Ascending aorta (tissue), 2 donors: Measurements from ENCODE around the gene ATCAY. TPM values are rescaled to one million over a fixed set of nuclear protein-coding genes. Genes with fewer than 3 reads are reported as not detected.
A peak's percentile ranks its signal among the peaks of the same experiment; 100 is the strongest.
"Not testable (repeated sequence)": the region's sequence is repeated elsewhere in the genome, so short reads cannot be mapped to it uniquely, and the experiment has no call there.

Source experiments
- DNase-seq, 2 donors: peaks; one replicate each; pipeline ENCODE4 v3.0.0-alpha.2; 2019; ENCODE audit warnings: low spot score in 2 of 2
- H3K27ac ChIP-seq, 2 donors: fragments of 200-600 bp; sonication (generic); one replicate each; pipeline ENCODE4 v1.5.1; 2016 to 2017; ENCODE audit warnings: mild to moderate bottlenecking in 1 of 2
- H3K27me3 ChIP-seq: fragments of 200-600 bp; sonication (generic); one replicate; pipeline ENCODE4 v1.5.1; 2017
- H3K36me3 ChIP-seq, 2 donors: fragments of 200-600 bp; sonication (generic); one replicate each; pipeline ENCODE4 v1.5.1; 2016
- H3K4me1 ChIP-seq, 2 donors: fragments of 200-600 bp; sonication (generic); one replicate each; pipeline ENCODE4 v1.5.1; 2016 to 2017; ENCODE audit warnings: mild to moderate bottlenecking in 1 of 2
- H3K4me3 ChIP-seq, 2 donors: fragments of 200-600 bp; sonication (generic); one replicate each; pipeline ENCODE4 v1.5.1; 2016 to 2017; ENCODE audit warnings: mild to moderate bottlenecking in 1 of 2
- H3K9me3 ChIP-seq, 2 donors: fragments of 200-600 bp; sonication (generic); one replicate each; pipeline ENCODE4 v1.5.1; 2016
- intact Hi-C: fragments of 100-400 bp; cut with DNase I; formaldehyde crosslinking; loops from one replicate; pipeline ENCODE4 v1.15.1; 2023
- total RNA-seq: library from RNA; depleted of rRNA; stranded (reverse); fragments of >200 nt; gene quantifications from one replicate; pipeline ENCODE4 v1.1.0, GENCODE V29; 2016
- TF ChIP-seq, protein P1 (sequence below), 3 experiments: fragments of 200-600 bp in 2 of 3; fragments of 450-650 bp in 1 of 3; sonication (generic) in 2 of 3; IDR thresholded peaks; one replicate each; pipeline ENCODE4 v1.5.1; 2016 to 2019; ENCODE audit warnings: antibody characterized with exemption in 3 of 3, mild to moderate bottlenecking in 1 of 3, moderate library complexity in 1 of 3

ATCAY gene
- total RNA-seq, 1 donor from 2014 or later, result not detected

GRCh38 chr19:3950871-3951861, 70.7 kb downstream of the ATCAY start:
- H3K9me3 ChIP-seq, result no peaks in the 10 kb centered on the region
- H3K4me1 ChIP-seq, result peaks cover 5 to 15% of the 10 kb centered on the region in 2 donors
- peaks cover 7 to 8% of the 10 kb centered on the region in 2 donors for H3K36me3 ChIP-seq
- TF ChIP-seq, protein P1, sequence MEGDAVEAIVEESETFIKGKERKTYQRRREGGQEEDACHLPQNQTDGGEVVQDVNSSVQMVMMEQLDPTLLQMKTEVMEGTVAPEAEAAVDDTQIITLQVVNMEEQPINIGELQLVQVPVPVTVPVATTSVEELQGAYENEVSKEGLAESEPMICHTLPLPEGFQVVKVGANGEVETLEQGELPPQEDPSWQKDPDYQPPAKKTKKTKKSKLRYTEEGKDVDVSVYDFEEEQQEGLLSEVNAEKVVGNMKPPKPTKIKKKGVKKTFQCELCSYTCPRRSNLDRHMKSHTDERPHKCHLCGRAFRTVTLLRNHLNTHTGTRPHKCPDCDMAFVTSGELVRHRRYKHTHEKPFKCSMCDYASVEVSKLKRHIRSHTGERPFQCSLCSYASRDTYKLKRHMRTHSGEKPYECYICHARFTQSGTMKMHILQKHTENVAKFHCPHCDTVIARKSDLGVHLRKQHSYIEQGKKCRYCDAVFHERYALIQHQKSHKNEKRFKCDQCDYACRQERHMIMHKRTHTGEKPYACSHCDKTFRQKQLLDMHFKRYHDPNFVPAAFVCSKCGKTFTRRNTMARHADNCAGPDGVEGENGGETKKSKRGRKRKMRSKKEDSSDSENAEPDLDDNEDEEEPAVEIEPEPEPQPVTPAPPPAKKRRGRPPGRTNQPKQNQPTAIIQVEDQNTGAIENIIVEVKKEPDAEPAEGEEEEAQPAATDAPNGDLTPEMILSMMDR (IDR thresholded peaks at IDR 0.05), result no peak
- DNase-seq, result peak in 1 of 2 donors; percentile 69
- H3K4me3 ChIP-seq, result peak overlapping the region; percentile 23 to 45
- H3K27me3 ChIP-seq, result no peaks in the 10 kb centered on the region
- peak overlapping the region; percentile 26 to 84 for H3K27ac ChIP-seq
- intact Hi-C loops, result no loop called here

- DNase-seq, intact Hi-C loops, H3K9me3 ChIP-seq, H3K4me3 ChIP-seq, H3K27me3 ChIP-seq: not testable (repeated sequence)
- peaks cover 5 to 15% of the 10 kb centered on the region in 2 donors for H3K4me1 ChIP-seq
- peaks cover 19 to 20% of the 10 kb centered on the region in 2 donors for H3K36me3 ChIP-seq
- H3K27ac ChIP-seq, result peak overlapping the region in 1 of 2 donors; percentile 34
These were observed 72.3 kb downstream of the ATCAY start for GRCh38 chr19:3952755-3953276.

DNA sequence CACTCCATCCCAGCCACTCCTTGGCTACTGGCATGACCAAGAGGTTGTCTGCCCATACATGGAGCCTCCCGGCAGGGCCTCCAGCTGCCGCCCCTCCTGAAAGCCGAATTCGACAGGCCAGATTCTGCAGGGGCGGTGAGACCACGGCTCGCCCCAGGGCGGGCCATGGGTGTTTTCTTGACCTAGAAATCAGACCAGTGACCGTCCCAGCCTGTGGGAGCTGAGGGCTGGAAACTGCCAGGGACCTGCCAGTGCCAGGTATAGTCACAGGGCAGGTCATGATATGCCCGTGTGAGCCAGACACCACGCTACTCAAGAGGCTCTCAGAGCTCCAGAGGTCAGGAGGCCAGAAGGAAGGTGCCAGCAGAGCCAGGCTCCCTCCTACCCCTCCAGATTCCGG, 73.6 kb downstream of the ATCAY start:
- Histone ChIP-seq H3K4me1 (peaks cover 5 to 18% of the 10 kb centered on the region in 2 donors), H3K27ac (peak overlapping the region in 1 of 2 donors; percentile 27), H3K36me3 (peaks cover 31 to 33% of the 10 kb centered on the region in 2 donors), H3K4me3 (no peak overlapping the region), H3K27me3 (no peaks in the 10 kb centered on the region), H3K9me3 (no peaks in the 10 kb centered on the region)
- intact Hi-C loops, result no loop called here
- TF ChIP-seq, protein P1 (IDR thresholded peaks at IDR 0.05), result no peak
- DNase-seq, result no peak

DNA sequence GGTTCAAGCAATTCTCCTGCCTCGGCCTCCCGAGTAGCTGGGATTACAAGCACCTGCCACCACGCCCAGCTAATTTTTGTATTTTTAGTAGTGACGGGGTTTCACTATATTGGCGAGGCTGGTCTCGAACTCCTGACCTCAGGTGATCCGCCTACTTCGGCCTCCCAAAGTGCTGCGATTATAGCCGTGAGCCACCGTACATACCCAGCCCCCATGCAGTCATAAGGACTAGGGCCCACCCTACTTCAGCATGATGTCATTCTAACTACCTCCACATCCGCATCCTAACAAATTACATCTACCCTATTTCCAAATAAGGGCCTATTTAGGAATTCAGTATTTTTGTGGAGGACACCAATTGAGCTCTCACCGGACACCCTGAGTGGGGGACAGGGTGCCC, 74.8 kb downstream of the ATCAY start:
- H3K27ac ChIP-seq, DNase-seq, intact Hi-C loops: not testable (repeated sequence)

GRCh38 chr19:3955688-3956087, 75.2 kb downstream of the ATCAY start:
- intact Hi-C loops, result no loop called here
- no peak for DNase-seq

More for the DNA sequence above, 74.8 kb downstream of the ATCAY start:
- H3K4me1 ChIP-seq, result peaks cover 5 to 17% of the 10 kb centered on the region in 2 donors
- H3K27me3 ChIP-seq, H3K9me3 ChIP-seq, H3K4me3 ChIP-seq: not testable (repeated sequence)
- peaks cover 43 to 45% of the 10 kb centered on the region in 2 donors for H3K36me3 ChIP-seq

More at GRCh38 chr19:3955688-3956087, 75.2 kb downstream of the ATCAY start:
- no peaks in the 10 kb centered on the region for H3K27me3 ChIP-seq
- no peak overlapping the region for H3K27ac ChIP-seq
- H3K36me3 ChIP-seq, result peaks cover 47 to 49% of the 10 kb centered on the region in 2 donors
- no peak overlapping the region for H3K4me3 ChIP-seq
- no peaks in the 10 kb centered on the region for H3K9me3 ChIP-seq
- TF ChIP-seq, protein P1 (IDR thresholded peaks at IDR 0.05), result no peak
- peaks cover 5 to 13% of the 10 kb centered on the region in 2 donors for H3K4me1 ChIP-seq
